NCI-H446 (cell line): Measurements from ENCODE around the gene CD101.
A peak's percentile ranks its signal among the peaks of the same experiment; 100 is the strongest.

Experiments used
- DNase-seq, 2 experiments: peaks; one replicate each; lab custom pipeline; 2025; lab: John Stamatoyannopoulos, UW

The CD101 gene

DNA sequence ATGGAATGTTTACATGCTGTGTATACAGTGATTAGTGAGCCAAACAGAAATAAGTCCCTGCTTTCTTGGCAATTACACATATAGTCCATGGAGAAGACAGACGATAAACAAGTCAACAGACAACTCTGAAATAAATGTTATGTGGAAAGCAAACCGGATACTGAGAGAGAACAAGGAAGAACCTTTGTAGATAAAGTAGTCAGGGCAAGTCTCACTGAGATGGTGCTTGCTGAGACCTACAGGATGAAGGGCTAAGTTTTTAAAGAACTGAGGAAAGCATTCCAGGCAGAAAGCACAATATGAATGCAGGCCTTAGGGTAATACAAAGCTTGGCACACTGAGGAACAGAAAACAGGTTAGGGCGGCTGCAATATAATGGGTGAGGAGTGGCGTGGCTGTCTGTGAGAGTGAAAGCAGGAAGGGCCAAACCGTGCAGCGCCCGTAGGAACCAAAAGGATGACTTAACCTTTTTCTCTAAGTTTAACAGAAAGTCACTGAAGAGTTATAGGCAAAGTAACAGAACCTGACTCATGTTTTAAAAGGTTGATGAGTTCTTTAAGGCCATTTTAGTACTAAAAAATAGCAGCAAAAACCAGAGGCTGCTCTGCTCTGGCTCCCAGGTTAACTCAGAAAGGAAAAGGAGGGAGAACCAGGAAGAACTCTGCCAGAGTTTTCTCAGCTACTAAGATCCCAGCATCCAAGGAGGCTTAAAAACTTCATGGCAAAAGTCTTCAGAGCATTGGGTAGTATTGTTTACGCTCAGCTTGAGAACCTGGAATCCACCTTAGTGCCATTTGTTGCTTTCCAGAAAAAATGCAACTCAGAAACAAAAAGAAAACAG lies 49.9 kb downstream of the CD101 start:
- DNase-seq = no peak

DNA sequence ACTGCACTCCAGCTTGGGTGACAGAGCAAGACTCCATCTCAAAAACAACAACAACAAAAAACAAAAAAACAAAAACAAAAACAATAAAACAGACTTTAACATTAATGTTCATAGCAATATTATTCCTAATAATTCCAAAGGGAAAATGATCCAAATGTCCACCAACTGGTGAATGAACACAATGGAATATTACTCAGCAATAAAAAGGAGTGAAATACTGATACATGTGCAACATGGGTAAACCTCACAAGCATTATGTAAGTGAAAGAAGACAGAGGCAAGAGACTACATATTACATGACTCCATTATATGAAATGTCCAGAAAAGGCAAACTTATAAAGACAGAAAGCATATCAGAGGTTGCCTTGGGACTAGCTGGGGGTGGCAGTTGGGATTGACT lies 52.5 kb downstream of the CD101 start:
- DNase-seq = no peak

DNA sequence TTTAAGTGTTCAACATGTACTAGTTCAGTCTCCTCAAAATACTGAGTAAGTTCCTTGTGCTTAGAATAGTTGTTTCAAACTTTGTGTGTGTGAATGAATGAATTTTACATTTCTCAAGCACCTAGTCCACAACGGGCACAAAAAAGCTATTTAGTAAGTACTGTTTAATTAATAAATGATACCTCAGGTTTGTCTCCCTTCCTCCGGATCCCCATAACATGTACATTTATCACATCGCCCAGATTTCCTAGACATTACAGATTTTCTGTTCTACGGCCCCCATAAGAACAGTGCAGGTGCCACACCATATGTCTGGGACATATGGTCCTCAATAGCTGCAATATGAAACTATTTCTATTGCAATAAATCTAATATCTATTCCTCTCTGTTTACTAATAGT lies 57.2 kb downstream of the CD101 start:
- no peak for DNase-seq

- DNase-seq = peak; percentile 73
Observed at GRCh38 chr1:117059334-117059677, 57.7 kb downstream of the CD101 start.

DNA sequence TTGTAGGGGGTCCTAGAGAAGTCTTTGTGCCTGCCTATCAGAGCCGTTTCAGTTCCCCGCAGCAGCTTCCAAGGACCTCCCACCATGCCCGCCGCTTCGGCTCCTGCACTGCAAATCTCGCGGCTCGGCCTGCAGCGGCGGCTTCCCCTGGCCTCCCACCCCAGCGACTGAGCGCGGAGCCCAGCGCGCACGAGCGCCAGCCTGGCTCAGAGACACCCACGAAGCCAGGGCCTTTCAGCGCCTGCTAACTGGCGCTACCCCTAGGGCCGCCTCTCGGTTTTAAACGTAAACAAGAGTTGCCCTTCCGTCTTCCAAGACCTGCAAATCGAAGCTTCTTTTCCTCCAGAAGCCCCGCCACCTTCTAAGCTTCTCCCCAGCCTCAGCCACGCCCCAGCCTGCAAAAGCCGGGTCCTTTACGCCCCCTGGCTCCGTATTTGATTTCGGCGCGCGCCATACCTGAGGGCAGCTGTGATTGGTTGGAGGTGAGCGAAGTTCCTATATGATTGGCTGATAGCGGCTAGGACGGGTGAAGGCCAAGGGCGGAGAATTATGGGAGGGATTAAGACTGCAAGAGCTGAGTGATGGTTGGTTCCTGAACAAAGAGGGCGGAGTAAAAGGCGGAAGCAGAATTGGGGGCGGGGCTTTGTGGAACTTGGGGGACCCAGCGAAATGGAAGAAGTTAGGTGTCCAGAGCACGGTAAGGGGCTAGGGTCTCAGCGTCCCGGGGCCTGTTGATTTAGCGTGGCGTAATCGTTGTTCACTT lies 58.3 kb downstream of the CD101 start, which contains the start of gene TTF2:
TSS of gene TTF2 (plus strand) at position 649 of the 763 bp plus-strand sequence. CDS start at position 670, 21 bp downstream.
- peak; percentile 99 for DNase-seq

DNA sequence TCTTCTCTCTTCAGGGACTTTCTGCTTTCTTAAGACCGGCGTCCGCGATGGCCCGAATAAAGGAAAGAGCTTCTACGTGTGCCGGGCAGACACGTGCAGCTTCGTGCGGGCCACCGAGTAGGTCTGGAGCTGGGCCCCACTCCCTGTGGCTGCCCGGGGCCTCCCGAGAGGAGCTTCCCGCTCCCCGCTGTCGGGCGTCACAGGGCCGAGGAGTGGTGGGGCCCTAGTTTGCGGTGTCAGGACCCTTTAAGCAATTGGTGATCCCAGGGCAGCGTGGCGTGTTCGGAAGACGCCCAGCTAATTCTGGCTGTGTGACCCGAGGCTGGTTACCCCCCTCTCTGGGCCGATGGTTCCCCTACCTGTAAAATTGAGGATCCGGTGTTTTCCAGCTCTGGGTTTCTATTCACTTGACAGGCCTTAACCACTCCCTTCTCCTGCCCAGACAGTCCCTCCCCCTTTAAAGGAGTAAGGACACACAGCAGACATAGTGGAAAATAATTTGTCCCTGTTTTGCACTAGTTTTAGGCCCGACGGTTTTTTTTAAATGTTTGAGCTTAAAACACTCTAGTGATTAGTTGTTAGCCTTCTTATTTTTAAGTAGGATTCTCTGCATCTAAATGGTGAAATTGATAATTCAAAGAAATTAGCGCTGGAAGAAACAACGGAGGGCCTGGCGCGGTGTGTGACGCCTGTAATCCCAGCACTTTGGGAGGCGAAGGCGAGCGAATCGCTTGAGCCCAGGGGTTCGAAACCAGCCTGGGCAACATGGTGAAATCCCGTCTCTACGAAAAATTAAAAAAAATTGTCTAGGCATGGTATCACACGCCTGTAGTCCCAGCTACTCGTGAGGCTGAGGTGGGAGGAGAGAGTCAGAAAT lies 59.1 kb downstream of the CD101 start:
- DNase-seq = peak in 1 of 2 experiments; percentile 47

GRCh38 chr1:117061986-117062415 lies 60.4 kb downstream of the CD101 start:
- DNase-seq = no peak

DNA sequence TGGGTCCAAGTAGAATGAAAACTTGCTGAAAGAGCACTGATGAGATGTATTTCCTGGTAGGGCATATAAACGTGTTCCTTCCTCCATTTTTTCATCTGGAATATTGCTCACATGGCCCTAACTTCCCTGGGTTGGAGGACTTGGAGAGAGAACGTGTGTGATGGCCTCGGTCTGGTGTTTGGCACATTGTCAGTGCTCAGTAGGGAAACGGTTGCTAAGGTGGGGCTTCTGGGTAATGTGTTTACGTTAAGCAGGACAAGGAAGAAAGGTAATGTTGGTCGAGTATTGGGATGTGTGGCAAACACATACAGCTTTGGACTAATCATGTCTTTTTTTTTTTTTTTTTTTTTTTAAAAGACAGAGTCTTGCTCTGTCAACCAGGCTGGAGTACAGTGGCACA lies 64.8 kb downstream of the CD101 start:
- DNase-seq = no peak

DNA sequence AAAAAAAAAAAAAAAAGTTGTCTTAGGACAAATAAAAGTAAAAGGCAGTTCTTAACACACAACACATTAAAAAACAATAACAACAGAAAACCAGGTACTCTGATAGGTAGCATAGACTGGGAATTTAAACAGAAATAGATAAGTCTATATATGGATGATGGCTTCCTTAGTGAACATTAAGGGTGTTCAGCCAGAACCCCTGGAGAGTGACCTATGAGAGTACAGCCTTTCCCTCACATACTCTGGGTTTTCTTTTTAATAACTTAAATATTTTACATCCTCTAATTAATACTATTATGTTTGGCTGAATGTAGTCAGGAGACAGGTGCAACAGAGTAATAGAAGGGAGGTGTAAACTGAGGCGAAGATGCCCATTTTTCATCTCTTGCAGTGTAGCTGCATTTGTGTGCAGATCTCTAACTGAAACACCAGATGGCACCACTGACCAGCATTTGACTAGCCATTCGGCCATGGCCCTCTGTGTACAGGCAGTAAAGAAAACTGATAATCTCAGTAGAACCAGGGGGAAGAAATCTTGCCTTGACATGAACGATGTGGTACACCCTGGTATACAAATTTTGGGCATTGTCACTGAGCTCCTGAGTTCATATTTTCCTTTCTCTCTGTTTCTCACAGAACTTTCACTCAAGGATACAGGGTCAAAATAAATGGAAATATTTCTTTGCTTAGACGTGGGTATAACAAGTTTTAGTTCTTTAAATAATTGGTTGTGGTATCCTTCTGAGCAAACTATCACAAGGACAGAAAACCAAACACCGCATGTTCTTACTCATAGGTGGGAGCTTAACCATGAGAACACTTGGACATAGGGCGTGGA lies 66.2 kb downstream of the CD101 start:
- peak in 1 of 2 experiments; percentile 76 for DNase-seq

GRCh38 chr1:117068580-117068979 lies 67.0 kb downstream of the CD101 start:
- no peak for DNase-seq

GRCh38 chr1:117069220-117069844 lies 67.8 kb downstream of the CD101 start:
- DNase-seq = no peak

- DNase-seq = no peak
Observed at GRCh38 chr1:117070124-117070523, 68.6 kb downstream of the CD101 start.

DNA sequence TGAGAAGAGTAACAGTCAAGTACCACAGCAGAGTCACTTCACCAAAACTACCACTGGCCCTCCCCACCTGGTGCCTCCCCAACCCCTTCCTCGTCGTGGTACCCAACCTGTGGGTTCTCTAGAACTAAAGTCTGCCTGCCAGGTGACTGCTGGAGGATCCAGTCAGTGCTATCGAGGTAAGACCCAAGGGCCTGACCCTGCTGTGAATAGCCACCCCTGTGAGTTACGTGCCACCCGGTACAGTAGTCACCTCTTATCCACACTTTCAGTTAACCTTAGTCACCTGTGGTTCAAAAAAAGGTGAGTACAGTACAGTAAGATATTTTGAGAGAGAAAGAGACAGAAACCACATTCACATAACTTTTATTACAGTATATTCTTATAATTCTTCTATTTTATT lies 75.1 kb downstream of the CD101 start:
- no peak for DNase-seq

DNA sequence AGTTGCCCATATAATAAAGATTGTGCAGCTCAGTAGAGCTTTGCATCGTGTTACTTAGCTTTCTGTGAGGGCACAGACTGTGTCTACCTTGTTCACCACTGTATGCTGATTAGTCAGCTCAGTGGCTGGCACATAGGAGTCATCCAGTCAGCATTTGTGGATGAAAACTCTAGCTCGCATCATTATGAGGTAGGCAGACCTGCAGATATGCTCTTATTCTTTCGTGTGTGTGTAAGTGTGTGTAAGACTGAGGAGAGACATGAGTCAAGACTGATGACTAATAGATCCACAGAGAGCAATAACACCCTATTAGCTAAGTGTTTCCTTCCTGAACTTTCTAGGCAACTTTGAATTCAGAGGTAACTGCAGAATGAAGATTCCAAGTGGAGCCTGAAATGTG lies 75.7 kb downstream of the CD101 start:
- DNase-seq = no peak

DNA sequence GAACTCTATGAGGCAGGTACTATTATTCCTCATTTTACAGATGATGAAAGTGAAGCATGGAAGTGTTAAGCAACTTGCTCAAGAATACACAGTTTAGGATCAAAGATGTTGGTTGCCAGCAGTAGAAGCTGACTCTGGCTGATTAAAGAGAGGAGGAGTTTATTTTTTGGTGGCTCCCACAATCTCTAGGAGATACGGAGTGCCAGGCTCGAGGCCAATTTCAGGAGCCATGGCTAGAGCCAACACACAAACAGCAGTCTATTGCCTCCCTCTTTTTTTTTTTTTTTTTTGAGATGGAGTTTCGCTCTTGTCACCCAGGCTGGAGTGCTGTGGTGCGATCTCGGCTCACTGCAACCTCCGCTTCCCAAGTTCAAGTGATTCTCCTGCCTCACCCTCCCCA lies 78.2 kb downstream of the CD101 start:
- no peak for DNase-seq

DNA sequence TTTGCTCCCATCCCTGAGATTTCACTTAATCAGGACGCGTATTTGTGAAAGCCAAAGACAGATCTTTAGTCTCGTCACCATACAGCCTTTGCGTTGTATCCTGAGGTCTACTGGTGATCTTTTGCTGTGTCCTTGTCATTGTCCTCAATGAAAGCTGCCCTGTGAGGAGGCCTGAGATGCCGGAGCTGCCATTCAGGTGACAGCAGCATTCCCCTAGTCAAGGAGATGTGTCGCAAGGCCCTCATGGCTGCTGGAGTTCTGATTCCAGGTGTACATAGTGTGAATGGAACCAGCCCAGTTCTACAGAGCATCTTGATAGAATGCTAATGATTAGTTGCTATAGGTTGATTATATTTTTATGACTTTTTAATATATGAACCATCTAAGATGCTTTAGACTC lies 82.7 kb downstream of the CD101 start:
- no peak for DNase-seq
